Fibroblast of peridontal ligament (primary cell): ENCODE measurements around the gene OR51G2.
"Not testable (repeated sequence)": the region's sequence is repeated elsewhere in the genome, so short reads cannot be mapped to it uniquely, and the experiment has no call there.

Experiments used
- DNase-seq: peaks from one replicate; pipeline ENCODE4 v3.0.0-alpha.2; 2010; ENCODE audit errors: extremely low read depth

Gene OR51G2, protein sequence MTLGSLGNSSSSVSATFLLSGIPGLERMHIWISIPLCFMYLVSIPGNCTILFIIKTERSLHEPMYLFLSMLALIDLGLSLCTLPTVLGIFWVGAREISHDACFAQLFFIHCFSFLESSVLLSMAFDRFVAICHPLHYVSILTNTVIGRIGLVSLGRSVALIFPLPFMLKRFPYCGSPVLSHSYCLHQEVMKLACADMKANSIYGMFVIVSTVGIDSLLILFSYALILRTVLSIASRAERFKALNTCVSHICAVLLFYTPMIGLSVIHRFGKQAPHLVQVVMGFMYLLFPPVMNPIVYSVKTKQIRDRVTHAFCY

DNA sequence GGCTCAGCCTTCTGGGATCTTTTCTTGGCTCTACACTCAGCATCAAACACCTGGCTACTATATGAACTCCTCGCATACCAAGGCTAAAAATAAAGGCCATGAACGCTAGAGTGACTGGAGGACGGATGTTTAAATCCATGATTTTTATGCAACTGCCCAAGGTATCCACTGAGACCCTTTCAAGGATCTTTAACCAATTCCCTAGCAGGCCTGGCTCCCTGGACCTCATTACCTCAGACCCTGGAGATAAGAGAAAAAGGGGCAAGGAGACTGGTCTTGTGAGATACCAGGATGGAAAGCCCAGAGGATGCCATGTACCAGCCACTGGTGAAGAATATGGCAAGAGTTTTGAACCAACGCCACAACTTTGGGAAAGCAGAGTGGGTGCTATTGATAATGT, at the start of gene OR51G2:
OR51G2 (minus strand) TSS at position 101 of the 400 bp plus-strand sequence. CDS start 3,687 bp downstream, outside the sequence.
- DNase-seq, result no peak

DNA sequence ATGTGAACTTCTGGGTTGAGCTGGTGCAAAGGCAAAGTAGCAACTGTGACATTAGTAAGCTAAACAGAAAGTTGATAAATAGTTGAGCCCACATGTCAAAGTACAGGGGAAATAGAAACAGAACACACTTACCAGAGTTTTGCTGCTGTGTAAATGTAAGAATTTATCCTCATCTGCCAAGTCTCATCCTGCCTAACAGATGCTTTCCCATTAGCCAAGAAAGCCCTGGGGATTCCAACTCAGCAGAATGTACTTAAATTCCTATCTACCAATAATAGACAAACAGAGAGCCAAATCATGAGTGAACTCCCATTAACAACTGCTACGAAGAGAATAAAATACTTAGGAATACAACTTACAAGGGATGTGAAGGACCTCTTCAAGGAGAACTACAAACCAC, 43.7 kb upstream of the OR51G2 start:
- DNase-seq, result peak; percentile 0

DNA sequence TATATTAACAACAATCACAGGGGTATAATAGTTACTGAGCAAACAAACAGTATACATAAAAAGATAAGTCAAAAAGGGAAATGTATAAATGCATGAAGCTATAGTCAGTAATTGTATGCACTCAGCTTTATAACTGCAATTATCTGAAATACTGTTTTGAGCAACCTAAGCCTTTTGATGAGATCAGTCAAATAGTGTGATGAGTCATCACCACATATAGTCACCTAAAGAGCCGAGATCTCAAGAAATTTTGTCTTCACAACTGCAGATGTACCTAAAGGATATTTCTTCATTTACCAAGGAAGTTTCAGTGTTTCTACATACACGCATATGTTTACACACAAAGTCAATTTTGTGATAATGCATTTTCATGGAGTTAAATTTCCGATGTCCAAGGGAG, 41.7 kb upstream of the OR51G2 start:
- DNase-seq, result no peak

DNA sequence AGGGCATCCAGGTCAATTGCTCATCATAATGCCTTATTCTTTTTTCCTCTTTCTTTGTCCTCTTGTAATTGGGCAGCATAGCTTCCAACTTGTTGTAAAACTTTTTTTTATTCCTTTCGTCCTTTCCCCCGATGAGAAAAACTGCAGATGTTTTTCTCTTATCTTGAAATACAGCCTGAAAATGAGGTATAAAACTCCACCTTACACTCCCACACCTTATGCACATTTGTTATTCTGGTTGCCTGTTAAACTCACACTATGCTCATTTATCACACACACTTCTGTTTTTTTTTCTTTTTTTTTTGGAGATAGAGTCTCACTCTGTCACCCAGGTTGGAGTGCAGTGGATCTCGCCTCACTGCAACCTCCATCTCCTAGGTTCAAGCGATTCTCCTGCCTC, 38.2 kb upstream of the OR51G2 start:
- DNase-seq, result no peak

DNA sequence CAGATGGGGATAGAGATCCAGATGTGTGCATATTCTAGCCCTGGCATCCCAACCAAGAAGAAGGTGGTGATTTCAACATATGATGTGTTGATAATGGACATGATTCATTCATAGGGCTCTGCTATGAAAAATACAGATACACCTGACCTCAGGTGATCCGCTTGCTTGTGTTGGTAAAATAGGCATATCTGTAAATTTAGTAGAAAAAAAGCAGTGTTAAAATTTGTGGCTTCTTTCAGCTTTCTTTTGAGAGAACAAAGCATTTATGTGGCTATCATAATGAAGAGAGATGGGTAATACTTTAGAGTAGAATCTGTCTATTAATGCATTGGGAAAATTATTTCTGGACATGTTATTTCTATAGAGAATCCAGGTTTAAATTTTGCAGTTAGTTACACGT, 36.5 kb upstream of the OR51G2 start, which contains the start of gene OR51A2:
OR51A2 (minus strand) TSS at position 101 of the 400 bp plus-strand sequence; CDS start at position 101, 0 bp downstream.
- DNase-seq, result not testable (repeated sequence)

DNA sequence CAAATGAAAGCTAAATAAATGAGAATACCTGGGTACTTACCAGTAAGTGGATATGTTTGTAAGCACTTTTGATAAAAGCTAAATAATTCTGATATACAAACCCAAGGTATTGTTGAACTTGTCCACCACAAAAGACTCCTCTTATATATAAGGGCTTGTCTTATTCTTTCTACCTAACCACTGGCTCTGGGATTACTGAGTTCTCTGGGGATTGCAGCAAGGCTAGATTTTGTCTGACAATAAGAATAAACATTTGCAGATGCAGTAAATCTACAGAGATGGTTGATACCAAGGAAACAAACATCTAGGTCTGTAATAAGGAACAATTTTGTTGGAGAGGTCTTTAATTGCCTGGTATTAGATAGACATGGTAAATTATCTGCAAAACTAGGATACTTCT, 28.4 kb upstream of the OR51G2 start, which contains the start of gene OR51A4:
OR51A4 (minus strand) TSS at position 101 of the 400 bp plus-strand sequence. CDS start 505 bp downstream, outside the sequence.
- no peak for DNase-seq

DNA sequence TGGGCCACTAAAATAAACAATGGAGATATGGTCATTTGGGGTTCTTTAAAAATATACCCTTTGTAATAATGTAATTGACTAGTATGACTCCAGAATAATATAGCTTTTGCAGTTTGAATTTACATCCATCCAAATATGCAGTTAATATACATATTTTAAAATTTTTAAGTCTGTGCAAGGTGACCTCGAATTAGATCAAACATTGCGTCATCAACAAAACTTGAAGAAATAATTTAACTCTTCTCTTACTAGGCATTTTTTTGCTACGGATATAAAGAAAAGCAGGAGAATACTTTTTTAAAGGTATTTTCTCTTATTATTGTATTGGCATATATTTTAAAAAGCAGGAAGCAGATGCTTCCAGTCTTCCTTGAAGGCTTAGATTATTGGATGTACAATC, 17.6 kb upstream of the OR51G2 start:
- no peak for DNase-seq

DNA sequence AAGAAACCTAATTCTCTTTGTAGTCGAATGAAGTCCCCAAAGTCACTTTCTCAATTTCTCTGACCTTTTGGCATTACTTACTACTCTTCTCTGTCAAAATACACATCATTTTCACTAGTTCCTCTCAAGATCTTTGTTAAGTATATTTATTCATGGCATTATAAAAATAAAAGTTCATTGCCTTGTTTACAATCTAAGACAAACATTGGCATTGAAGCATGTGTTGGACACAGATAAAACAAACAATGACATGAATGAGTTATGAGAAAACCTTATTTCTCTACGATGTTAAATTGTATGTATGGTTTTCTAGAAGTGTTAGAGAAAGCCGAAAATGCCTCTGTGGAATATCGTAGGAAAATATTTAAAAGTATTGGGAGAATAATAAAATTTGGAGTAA, 13.6 kb upstream of the OR51G2 start:
- DNase-seq, result no peak

DNA sequence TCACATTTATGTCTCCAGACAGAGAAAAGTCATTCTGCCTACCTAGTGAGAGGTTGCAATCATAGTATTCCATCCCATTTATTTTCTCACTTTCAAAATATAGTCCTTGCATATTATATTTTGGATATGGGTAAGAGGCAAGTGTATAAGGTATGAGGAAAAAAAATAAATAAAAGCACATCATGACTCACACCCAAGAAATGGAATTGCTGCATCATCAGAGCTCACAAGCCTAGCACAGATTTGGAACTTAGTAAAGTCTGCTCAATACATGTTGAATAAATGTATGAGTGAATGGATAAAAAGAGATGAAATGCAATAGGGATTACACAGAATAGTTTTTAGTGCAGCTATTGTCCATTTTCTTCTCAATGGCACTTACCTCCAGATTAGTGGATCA, 7.5 kb upstream of the OR51G2 start:
- peak; percentile 31 for DNase-seq

DNA sequence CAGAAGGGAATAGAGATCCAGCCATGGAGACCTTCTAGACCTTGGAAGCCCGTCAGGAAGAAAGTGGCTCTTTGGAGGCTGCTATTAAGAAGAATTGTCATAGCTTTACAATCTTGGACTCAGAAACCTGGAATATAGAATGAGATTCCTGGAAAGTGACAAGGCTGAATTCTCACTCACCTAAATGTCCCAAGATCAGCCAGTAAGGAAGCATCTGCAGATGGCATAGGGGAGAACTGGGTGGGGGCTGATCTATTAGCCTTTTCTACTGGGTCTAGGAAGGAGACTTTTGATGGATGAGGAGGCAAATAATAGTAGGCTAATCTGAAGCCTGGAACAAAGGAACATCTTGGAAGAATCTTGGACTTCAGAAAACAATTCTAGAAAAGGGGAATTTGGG, 5.1 kb upstream of the OR51G2 start, which contains the start of gene OR51G1:
OR51G1 (minus strand) TSS at position 101 of the 400 bp plus-strand sequence; CDS start at position 101, 0 bp downstream.
- DNase-seq, result no peak

DNA sequence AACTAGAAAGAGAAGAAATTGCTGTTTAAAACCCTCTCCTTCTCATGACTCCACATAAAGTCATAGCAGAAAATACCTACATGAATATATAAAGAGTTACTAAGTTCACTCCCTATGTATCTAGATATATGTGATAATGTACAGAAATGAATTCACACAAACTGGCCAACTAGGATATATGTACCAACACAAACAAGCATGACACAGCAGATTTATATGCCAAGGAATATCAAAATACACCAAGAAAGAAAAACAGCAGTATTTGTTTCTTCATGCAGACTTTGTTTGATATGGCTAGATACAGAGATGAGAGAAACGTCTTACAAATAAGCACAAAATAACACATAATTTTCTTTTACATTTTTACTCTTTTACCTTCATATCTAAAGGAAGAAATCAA, 3.2 kb upstream of the OR51G2 start:
- no peak for DNase-seq

DNA sequence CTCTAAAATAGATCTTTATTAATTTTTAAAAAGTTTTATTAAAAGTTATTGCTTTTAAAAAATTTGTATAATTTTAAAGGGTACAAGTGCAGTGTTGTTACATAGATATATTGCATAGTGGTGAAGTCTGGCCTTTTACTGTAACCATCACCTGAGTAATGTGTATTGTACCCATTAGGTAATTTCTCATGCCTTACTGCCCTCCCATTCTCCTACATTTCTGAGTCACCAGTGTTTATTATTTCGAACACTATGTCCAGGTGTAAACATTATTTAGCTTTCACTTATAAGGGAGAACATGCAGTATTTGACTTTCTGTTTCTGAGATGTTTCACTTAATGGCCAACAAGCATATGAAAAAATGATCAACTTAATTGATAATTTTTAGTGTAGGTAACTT, 2.6 kb upstream of the OR51G2 start:
- DNase-seq, result no peak

DNA sequence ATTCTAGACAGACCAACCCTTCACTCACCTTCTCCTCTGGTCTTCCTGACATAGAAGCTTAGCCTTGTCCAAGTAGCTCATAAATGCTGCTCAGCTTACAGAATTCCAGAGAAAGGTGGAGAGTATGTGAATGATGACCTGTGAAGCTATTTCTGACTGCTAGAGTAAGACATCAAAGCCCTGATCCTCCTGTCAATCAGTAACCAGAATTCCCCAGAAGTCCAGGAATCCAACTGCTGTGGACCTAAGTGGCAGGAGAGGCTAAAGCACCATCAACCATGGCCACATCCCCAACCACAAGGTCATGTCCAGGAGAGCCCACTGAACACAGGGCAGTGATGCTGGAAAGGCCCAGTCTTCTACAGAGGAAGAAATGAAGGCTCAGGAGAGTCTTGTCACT, 2.6 kb downstream of the OR51G2 start:
- no peak for DNase-seq

DNA sequence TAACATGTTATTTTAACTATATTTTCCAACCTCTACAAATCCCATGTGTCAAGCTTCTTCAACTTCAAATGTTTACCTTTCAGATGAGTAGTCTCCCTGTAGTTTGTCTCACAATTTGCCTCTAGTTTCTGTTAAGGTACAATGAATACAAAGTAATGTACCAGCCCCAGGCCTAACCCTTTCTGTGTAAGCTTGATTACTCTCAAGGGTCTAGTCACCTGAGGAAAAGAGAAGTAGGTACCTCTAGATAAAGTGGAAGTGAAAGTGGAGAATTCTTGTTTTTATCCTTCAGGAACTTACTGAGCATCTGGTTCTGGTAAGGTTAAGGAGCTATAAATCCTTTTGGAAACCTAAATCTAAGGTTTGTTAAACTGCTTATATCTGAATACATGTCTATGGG, 15.7 kb downstream of the OR51G2 start, which contains the start of gene OR51A7:
OR51A7 (plus strand) TSS at position 300 of the 400 bp plus-strand sequence. CDS start 3,587 bp downstream, outside the sequence.
- DNase-seq, result no peak

DNA sequence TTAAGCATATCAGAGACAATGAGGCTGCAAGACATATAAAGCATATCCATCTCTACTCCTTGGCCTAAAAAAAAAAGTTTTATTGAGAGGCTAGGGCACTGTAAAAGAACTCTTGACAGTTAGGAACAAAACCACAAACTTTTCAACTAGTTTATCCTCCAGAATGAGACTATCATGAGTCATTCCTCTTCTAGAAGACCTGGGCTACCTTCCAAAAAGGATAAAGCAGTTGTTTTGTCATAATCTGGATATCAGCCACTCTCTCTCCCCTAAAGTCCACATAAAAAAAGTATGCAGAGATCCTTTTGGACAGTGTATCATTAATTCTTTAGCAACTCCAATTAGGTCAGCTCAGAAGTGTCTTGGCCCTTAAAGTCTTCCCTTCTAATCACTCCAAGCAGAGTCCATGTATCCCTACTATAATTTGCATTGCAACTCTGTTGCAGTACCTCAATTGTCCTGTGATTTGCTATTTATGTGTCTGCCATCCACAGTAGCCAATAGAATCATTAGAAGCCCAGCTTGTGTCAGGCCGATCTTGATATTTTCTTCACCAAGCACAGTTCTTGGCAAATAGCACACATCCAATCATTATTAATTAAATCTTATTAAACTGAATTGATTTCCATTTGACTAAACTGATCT, 27.0 kb downstream of the OR51G2 start:
- DNase-seq, result peak; percentile 95

DNA sequence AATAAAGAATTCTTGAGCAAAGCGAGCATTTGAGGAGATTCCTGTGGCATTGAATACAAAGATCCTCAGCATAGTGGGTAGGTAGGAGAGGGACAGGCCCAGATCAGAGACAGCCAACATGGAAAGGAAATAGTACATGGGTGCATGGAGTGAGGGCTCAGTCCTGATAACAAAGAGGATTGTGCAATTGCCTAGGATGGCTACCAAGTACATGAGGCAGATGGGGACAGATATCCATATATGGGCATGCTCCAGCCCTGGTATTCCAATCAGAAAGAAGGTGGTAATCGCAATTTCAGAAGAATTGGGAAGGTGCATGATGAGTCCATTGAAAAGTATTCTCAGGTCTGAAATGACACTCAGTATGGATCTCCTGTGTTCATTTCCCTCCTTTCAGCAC, 28.9 kb downstream of the OR51G2 start:
- no peak for DNase-seq

DNA sequence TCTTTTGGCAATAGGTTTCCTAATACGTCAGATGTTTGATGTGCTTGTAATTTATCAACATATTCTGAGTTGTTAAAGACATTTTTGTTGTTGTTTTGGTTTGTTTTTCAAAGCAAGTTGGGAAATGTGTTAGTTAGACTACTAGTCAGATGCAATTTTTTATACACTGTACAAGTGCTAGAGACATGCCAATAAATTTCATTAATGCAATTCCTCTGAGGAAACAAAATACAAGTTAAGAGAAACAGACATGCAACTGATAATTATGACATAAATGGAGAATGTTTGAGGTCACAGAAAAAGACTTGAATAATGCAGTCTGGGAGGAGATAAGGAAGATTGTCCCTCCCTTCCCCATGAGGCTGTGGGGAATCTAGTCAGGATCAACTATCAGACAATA, 31.6 kb downstream of the OR51G2 start:
- no peak for DNase-seq

DNA sequence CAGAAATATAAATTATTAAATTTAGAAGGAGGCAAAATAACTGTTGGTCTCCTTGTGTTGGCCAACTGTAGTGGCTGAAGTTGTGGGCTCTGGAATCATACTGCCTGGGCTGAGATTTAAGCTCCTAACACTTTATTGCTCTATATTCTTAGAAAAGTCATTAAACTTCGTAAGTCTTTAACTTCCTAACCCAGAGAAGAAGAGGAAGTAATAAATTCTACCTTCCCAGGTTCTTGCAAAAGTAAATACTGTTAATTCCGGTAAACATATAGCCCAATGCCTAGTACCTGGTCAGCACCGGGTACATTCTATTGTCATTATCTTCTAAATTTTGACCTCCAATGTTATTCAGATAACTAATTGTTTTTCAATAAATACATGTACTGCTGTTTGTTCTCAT, 33.0 kb downstream of the OR51G2 start:
- no peak for DNase-seq

DNA sequence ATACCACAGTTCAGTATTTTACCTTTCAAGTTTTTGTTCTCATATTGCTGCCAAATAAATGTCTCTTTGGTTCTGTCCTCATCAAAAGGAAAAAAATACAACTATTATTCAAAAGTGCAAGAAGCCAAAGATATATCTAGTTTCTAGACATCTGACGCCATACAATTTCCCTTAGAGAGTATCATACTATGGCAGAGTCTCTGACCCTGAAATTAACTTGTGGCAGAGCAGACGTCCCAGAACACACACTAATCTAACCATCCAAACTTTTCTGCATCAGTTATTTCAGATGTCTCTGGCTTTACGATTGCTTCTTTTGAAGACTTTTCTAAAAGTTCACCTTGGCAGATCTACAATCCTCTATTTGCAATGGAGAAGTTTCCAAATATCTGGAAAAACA, 34.8 kb downstream of the OR51G2 start:
- DNase-seq, result no peak

DNA sequence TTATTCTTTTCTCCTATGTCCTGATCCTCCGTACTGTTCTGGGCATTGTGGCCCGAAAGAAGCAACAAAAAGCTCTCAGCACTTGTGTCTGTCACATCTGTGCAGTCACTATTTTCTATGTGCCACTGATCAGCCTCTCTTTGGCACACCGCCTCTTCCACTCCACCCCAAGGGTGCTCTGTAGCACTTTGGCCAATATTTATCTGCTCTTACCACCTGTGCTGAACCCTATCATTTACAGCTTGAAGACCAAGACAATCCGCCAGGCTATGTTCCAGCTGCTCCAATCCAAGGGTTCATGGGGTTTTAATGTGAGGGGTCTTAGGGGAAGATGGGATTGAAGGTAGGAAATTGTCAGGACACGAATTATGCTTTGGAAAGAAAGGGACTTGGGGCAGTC, 36.6 kb downstream of the OR51G2 start:
- DNase-seq, result no peak

DNA sequence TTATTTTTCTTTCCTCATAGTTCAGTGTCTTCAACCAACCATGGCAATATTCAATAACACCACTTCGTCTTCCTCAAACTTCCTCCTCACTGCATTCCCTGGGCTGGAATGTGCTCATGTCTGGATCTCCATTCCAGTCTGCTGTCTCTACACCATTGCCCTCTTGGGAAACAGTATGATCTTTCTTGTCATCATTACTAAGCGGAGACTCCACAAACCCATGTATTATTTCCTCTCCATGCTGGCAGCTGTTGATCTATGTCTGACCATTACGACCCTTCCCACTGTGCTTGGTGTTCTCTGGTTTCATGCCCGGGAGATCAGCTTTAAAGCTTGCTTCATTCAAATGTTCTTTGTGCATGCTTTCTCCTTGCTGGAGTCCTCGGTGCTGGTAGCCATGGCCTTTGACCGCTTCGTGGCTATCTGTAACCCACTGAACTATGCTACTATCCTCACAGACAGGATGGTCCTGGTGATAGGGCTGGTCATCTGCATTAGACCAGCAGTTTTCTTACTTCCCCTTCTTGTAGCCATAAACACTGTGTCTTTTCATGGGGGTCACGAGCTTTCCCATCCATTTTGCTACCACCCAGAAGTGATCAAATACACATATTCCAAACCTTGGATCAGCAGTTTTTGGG, 37.2 kb downstream of the OR51G2 start, which contains the start of gene OR51T1:
OR51T1 (plus strand) TSS at position 41 of the 641 bp plus-strand sequence; CDS start at position 41, 0 bp downstream.
- peak; percentile 34 for DNase-seq

DNA sequence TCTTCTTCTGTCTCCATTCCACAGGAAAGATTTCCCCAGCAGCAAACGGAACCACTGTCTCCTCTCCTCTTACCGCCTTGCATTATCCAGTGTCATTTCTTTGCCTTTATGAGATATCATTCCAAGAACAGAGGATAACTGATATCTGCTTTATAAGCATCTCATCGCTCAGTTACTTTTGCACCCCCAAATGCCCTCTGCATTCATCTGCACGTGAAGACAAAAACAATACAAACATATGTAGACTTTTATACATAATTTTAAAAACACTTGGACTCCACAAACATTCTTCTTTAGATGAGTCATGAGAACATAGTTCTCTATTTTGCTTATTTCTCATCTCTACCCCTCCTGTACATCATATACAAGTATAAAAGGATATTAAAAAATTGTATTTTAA, 38.0 kb downstream of the OR51G2 start:
- peak; percentile 8 for DNase-seq
